ENCODE results near the gene SOX10.

- no peak for TF ChIP-seq RFX5 (IDR thresholded peaks at IDR 0.05; ENCODE audit: low read depth, low read length)
- TF ChIP-seq CTCF (conservative IDR thresholded peaks at IDR 0.05; ENCODE audit: low read depth, low read length) = no peak
- TF ChIP-seq POLR2A (IDR thresholded peaks at IDR 0.05; ENCODE audit: low read depth, low read length) = no peak
- no peak for TF ChIP-seq MAFK (IDR thresholded peaks at IDR 0.05; ENCODE audit: low read depth, low read length)
- no peak for TF ChIP-seq RAD21 (IDR thresholded peaks at IDR 0.05; ENCODE audit: low read length)
- TF ChIP-seq RCOR1 (IDR thresholded peaks at IDR 0.05; ENCODE audit: insufficient replicate concordance, low read length) = no peak
- no peak for TF ChIP-seq SMC3 (IDR thresholded peaks at IDR 0.05; ENCODE audit: low read depth, low read length)
- no peak for TF ChIP-seq CEBPB (IDR thresholded peaks at IDR 0.05; ENCODE audit: low read depth, low read length)
- no peak for TF ChIP-seq BHLHE40 (IDR thresholded peaks at IDR 0.05; ENCODE audit: low read depth, low read length)
- TF ChIP-seq CHD1 (IDR thresholded peaks at IDR 0.05; ENCODE audit: low read depth, low read length) = no peak
- TF ChIP-seq MAZ (IDR thresholded peaks at IDR 0.05; ENCODE audit: borderline replicate concordance, low read depth, low read length) = no peak; the same call in 1 of the 2 replicates
- no peak for TF ChIP-seq USF2 (IDR thresholded peaks at IDR 0.05; ENCODE audit: low read depth, low read length)
- no peak for TF ChIP-seq MXI1 (IDR thresholded peaks at IDR 0.05; ENCODE audit: borderline replicate concordance, low read depth, low read length)
- TF ChIP-seq NFE2L2 (IDR thresholded peaks at IDR 0.05; ENCODE audit: low read depth, low read length) = no peak
Observed at GRCh38 chr22:38016182-38017151, 32.1 kb upstream of the SOX10 start.
